PC-9 (cell line): ENCODE data around the gene R3HCC1L. TPM values are rescaled to one million over a fixed set of nuclear protein-coding genes. Genes with fewer than 3 reads are reported as not detected.

Experiments used
- BruUV-seq: library from RNA; stranded (reverse); fragments of 400-500 nt; replicated peaks from 2 replicates; lab custom pipeline; 2021; lab: Mats Ljungman, UMichigan
- CTCF ChIA-PET: fragments of 300-600 bp; sonication (Branson Sonifier 250); formaldehyde crosslinking; loops from one replicate; lab custom pipeline; 2022; ENCODE audit warnings: antibody characterized with exemption; lab: Charles Lee
- POLR2A ChIA-PET: fragments of 300-600 bp; sonication (Branson Sonifier 250); formaldehyde crosslinking; loops from one replicate; lab custom pipeline; 2022; ENCODE audit warnings: antibody characterized with exemption; ENCODE audit not compliant: unreplicated experiment; lab: Charles Lee
- DNase-seq, 2 experiments: peaks; one replicate each; pipeline versions ENCODE4 v3.0.0 to v3.0.0-alpha.2; 2015 to 2022; ENCODE audit warnings: mixed read lengths in 1 of 2
- H2AFZ ChIP-seq: fragments of 200-600 bp; sonication (generic); 2 replicates; pipeline ENCODE4 v1.8.1; 2017; ENCODE audit warnings: antibody characterized with exemption
- H3F3A ChIP-seq: fragments of 200-600 bp; sonication (generic); 2 replicates; pipeline ENCODE4 v1.8.1; 2017; ENCODE audit warnings: antibody characterized with exemption, mild to moderate bottlenecking, low read depth; ENCODE audit not compliant: insufficient read depth
- H3K27ac ChIP-seq: fragments of 200-600 bp; sonication (generic); 2 replicates; pipeline ENCODE4 v1.6.1; 2016; ENCODE audit warnings: mixed run types
- H3K27me3 ChIP-seq: fragments of 200-600 bp; sonication (generic); 2 replicates; pipeline ENCODE4 v1.6.1; 2016; ENCODE audit warnings: low read depth, mixed run types; ENCODE audit not compliant: insufficient read depth
- H3K36me3 ChIP-seq: fragments of 200-600 bp; sonication (generic); 2 replicates; pipeline ENCODE4 v1.6.1; 2016; ENCODE audit warnings: low read depth, mixed run types
- H3K4me1 ChIP-seq: fragments of 200-600 bp; sonication (generic); replicated peaks from 2 replicates; pipeline ENCODE4 v1.6.1; 2016; ENCODE audit warnings: mixed run types; ENCODE audit not compliant: insufficient read depth
- H3K4me2 ChIP-seq: fragments of 200-600 bp; sonication (generic); 2 replicates; pipeline ENCODE4 v1.6.1; 2017; ENCODE audit warnings: mixed run types
- H3K4me3 ChIP-seq: fragments of 200-600 bp; sonication (generic); 2 replicates; pipeline ENCODE4 v1.6.1; 2016; ENCODE audit warnings: mixed run types
- H3K79me2 ChIP-seq: fragments of 200-600 bp; sonication (generic); 2 replicates; pipeline ENCODE4 v1.6.1; 2017; ENCODE audit warnings: low read depth, mixed run types
- H3K9me2 ChIP-seq: fragments of 200-600 bp; sonication (generic); 2 replicates; pipeline ENCODE4 v1.8.1; 2017; ENCODE audit warnings: mild to moderate bottlenecking; ENCODE audit not compliant: insufficient read depth
- H3K9me3 ChIP-seq: fragments of 200-600 bp; sonication (generic); 2 replicates; pipeline ENCODE4 v1.8.1; 2016; ENCODE audit warnings: low read depth; ENCODE audit not compliant: insufficient read depth
- H4K20me1 ChIP-seq: fragments of 200-600 bp; sonication (generic); 2 replicates; pipeline ENCODE4 v1.8.1; 2017; ENCODE audit not compliant: insufficient read depth
- CTCF ChIP-seq: fragments of 200-600 bp; sonication (generic); conservative IDR thresholded peaks from 2 replicates; pipeline ENCODE4 v1.6.1; 2017; ENCODE audit warnings: mixed run types, antibody characterized with exemption, mild to moderate bottlenecking, moderate library complexity
- EZH2 ChIP-seq: fragments of 200-600 bp; sonication (generic); IDR thresholded peaks from 2 replicates; pipeline ENCODE4 v1.8.0; 2017; ENCODE audit warnings: antibody characterized with exemption, low read depth
- intact Hi-C: fragments of 100-400 bp; cut with micrococcal nuclease; formaldehyde crosslinking; loops from one replicate; pipeline ENCODE4 v1.10.0; 2022; ENCODE audit not compliant: unreplicated experiment
- total RNA-seq: library from RNA; stranded (reverse); gene quantifications from 2 replicates; pipeline ENCODE4 v1.2.3, GENCODE V29; 2021

The R3HCC1L gene
- total RNA-seq, 1 experiment from 2014 or later: 7.0 TPM

- H2AFZ ChIP-seq: no peak overlapping the region
- H3K9me2 ChIP-seq: no peaks in the 10 kb centered on the region
- no peaks in the 10 kb centered on the region for H4K20me1 ChIP-seq
- no peaks in the 10 kb centered on the region for H3F3A ChIP-seq
- H3K9me3 ChIP-seq: no peaks in the 10 kb centered on the region
- TF ChIP-seq CTCF (no peak), EZH2 (no peak)
- peaks cover 30% of the 10 kb centered on the region for H3K27me3 ChIP-seq
- no peaks in the 10 kb centered on the region for H3K79me2 ChIP-seq
- no peaks in the 10 kb centered on the region for H3K36me3 ChIP-seq
- no TSS peak for BruUV-seq
- H3K4me1 ChIP-seq: no peaks in the 10 kb centered on the region
- no peak for DNase-seq
- ChIA-PET POLR2A (no interaction called here), CTCF (no interaction called here)
- no peak overlapping the region for H3K4me3 ChIP-seq
- no peak overlapping the region for H3K27ac ChIP-seq
- no peak overlapping the region for H3K4me2 ChIP-seq
- intact Hi-C loops: no loop called here
Measured at GRCh38 chr10:98088186-98088971, 46.1 kb upstream of the R3HCC1L start.

GRCh38 chr10:98090822-98091221, 43.6 kb upstream of the R3HCC1L start:
- Histone ChIP-seq H3K27me3 (peaks cover 51% of the 10 kb centered on the region), H2AFZ (no peak overlapping the region), H3F3A (no peaks in the 10 kb centered on the region), H4K20me1 (no peaks in the 10 kb centered on the region), H3K79me2 (no peaks in the 10 kb centered on the region), H3K9me2 (no peaks in the 10 kb centered on the region), H3K36me3 (no peaks in the 10 kb centered on the region), H3K9me3 (no peaks in the 10 kb centered on the region), H3K4me2 (no peak overlapping the region), H3K4me1 (no peaks in the 10 kb centered on the region), H3K4me3 (no peak overlapping the region), H3K27ac (no peak overlapping the region)
- DNase-seq: no peak
- BruUV-seq: no TSS peak
- ChIA-PET CTCF (no interaction called here), POLR2A (no interaction called here)
- TF ChIP-seq CTCF (no peak), EZH2 (no peak)
- intact Hi-C loops: no loop called here

- Histone ChIP-seq H3K9me3 (no peaks in the 10 kb centered on the region), H3K27me3 (peaks cover 83% of the 10 kb centered on the region), H3F3A (no peaks in the 10 kb centered on the region), H2AFZ (no peak overlapping the region), H3K4me3 (no peak overlapping the region), H4K20me1 (no peaks in the 10 kb centered on the region), H3K4me1 (no peaks in the 10 kb centered on the region), H3K36me3 (no peaks in the 10 kb centered on the region), H3K4me2 (no peak overlapping the region), H3K9me2 (no peaks in the 10 kb centered on the region), H3K79me2 (no peaks in the 10 kb centered on the region), H3K27ac (no peak overlapping the region)
- no peak for DNase-seq
- POLR2A ChIA-PET: no interaction called here
- no TSS peak for BruUV-seq
- intact Hi-C loops: no loop called here
- TF ChIP-seq CTCF (no peak), EZH2 (no peak)
- CTCF ChIA-PET: no interaction called here
Measured at GRCh38 chr10:98096316-98096715, 38.1 kb upstream of the R3HCC1L start.
